ENCODE data around the gene APMAP.

APMAP gene

DNA sequence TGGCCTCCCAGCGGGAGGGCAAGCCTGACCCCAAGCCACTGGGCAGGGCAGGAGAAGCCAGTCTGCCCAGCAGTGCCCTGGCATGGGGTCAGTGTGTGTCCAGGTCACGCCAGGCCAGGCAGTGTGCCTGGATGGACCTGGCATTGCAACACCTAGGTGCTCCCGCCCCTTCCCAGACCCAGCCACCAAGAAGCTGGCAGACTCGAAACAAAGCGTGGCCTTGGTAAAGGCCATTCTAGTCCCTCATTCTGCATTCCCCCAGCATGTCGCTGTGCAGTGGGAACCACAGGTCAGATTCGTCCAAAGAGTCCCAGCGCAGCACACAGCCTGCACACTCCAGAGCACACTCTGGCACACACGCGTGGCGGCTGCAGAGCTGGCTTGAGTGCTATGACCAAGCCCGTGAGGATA lies 19.3 kb upstream of the APMAP start:
- TF ChIP-seq, protein P1, sequence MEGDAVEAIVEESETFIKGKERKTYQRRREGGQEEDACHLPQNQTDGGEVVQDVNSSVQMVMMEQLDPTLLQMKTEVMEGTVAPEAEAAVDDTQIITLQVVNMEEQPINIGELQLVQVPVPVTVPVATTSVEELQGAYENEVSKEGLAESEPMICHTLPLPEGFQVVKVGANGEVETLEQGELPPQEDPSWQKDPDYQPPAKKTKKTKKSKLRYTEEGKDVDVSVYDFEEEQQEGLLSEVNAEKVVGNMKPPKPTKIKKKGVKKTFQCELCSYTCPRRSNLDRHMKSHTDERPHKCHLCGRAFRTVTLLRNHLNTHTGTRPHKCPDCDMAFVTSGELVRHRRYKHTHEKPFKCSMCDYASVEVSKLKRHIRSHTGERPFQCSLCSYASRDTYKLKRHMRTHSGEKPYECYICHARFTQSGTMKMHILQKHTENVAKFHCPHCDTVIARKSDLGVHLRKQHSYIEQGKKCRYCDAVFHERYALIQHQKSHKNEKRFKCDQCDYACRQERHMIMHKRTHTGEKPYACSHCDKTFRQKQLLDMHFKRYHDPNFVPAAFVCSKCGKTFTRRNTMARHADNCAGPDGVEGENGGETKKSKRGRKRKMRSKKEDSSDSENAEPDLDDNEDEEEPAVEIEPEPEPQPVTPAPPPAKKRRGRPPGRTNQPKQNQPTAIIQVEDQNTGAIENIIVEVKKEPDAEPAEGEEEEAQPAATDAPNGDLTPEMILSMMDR (IDR thresholded peaks at IDR 0.05; ENCODE audit: low read depth, low read length) = no peak
- no peak for DNase-seq (ENCODE audit: extremely low read depth, low read depth)

DNA sequence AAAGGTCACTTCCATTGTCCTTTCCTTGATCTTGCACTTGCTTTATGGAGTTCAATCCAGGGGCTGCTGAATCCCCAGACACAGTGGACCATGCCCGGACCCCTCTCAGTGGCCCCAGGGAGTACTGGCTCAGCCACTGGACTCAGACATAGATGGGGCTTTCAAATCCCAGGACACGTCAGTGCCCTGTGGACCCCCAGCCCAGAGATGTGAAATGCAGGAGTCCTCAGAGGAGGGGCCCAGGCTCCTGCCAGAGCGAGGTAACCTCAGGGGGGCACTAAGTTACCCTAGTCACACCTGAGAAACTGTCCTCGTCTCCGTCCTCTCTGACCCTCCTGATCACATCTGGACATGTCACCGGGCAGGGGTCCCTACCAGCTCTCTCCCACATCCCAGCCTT lies 18.7 kb upstream of the APMAP start:
- TF ChIP-seq, protein P1 (IDR thresholded peaks at IDR 0.05; ENCODE audit: low read depth, low read length) = no peak
- DNase-seq (ENCODE audit: extremely low read depth, low read depth) = no peak

DNA sequence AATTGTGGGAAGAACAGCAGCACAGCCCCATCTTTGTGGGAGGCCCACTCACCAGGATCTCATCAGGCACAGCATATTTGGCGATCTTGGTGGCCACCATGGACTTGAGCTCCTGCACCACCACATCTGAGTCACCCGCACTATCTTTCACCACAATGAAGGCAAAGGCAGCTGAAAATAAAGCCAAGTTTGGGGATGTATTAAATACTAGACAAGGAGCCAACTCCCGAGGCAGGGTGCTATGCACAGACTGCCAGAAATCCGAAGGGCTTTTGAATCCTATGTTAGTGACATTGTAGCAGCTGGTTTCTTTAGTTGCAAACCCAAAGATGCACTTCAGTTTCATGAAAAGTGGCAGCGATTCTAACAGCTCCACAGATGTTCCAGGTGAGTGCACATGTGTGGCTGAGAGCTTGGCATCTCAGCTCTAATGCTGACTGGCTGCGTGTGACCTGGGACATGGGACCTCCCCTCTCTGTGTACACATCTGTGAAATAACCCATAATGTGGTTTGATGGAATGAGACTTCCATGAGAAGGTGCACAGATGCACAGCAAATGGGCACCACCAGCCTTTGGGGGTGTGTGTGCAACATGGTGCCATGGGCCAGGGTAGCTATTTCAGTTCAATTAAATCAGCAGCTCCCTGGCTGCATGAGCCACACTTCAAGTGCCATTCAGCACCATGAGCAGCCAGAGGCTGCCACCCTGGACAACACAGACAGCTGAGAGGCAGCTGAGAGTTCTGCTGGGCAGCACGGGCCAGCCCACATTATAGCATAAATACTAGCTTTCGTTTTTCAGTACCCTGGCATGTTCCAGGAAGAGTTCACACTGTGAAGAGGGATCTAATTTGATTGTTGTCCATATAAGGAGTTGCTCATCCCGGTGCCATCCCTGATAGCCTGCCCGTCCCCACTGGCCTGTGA lies 16.9 kb upstream of the APMAP start:
- no peak for DNase-seq (ENCODE audit: extremely low read depth, low read depth)
- TF ChIP-seq, protein P1 (IDR thresholded peaks at IDR 0.05; ENCODE audit: low read depth, low read length) = no peak

DNA sequence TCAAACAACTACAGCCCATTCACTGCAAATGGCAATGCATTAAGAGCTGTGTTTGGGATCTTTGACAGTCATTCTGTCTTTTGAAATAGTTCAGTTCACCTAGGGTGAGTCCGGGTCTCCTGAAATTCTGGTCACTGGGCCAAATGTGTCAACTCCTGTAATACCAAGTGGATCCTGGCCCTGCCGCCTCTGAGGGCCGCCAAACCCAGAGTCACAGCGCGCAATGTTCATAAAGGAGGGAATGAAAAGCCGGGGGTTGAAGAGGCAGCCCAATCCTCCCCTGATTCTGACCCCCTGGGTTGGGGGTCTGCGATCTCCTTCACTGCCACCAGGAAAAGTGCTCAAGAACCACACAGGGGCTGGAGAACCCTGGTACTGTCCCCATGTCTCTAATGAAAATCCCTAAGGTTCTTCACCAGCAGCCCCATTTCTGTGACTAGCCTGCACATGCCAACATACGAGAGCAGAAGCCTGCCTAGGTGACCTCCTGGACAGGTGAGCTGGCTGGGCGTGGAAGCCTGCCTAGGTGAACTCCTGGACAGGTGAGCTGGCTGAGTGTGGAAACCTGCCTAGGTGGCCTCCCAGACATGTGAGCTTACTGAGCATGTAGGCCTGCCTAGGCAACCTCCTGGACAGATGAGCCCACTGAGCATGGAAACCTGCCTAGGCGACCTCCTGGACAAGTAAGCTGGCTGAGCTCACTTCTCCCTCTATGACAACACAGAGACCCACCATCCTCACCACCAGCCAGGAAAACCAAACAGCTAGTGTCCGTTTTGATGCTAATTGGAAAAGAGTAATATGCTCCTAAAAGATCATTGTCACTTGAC lies 16.1 kb upstream of the APMAP start:
- DNase-seq (ENCODE audit: extremely low read depth, low read depth) = no peak
- TF ChIP-seq, protein P1 (IDR thresholded peaks at IDR 0.05; ENCODE audit: low read depth, low read length) = no peak

DNA sequence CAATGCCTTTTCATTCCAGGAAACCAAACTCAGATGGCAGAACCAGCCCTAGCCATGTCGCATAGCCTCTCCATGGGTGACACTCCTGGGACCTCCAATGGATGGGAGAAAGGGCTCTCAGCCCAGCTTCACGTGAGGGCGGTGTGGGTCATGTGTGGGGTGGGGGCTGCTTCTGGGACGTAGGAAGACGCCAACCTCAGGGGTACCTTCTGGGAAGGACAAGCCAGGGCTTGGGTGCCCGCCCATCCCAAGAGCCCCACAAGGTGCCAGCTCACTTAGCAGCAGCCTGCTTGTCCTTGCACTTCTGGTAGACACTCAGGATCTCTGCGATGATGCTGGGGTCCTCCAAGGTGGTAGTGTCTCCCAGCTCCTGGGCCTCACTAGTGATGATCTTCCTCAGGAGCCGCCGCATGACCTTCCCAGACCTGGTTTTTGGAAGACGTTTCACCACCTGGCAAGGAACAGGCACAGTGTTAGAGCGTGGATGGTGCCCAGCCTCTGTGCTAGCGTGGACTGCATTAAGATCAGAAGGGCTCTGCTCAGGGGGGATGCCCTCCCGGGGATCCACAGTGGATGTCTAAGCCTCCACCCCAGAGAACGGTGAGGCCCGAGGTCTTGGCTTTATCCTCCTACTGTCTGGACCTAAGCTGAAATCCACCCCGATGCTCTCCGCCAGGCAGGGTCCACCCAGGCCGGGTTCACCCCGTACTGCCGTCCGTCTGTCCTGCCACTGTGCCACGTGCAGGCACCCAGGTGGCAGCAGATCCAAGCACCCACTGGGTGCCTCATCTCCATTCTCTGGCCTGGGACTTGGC lies 15.1 kb upstream of the APMAP start:
- TF ChIP-seq, protein P1 (IDR thresholded peaks at IDR 0.05; ENCODE audit: low read depth, low read length) = no peak
- no peak for DNase-seq (ENCODE audit: extremely low read depth, low read depth)

DNA sequence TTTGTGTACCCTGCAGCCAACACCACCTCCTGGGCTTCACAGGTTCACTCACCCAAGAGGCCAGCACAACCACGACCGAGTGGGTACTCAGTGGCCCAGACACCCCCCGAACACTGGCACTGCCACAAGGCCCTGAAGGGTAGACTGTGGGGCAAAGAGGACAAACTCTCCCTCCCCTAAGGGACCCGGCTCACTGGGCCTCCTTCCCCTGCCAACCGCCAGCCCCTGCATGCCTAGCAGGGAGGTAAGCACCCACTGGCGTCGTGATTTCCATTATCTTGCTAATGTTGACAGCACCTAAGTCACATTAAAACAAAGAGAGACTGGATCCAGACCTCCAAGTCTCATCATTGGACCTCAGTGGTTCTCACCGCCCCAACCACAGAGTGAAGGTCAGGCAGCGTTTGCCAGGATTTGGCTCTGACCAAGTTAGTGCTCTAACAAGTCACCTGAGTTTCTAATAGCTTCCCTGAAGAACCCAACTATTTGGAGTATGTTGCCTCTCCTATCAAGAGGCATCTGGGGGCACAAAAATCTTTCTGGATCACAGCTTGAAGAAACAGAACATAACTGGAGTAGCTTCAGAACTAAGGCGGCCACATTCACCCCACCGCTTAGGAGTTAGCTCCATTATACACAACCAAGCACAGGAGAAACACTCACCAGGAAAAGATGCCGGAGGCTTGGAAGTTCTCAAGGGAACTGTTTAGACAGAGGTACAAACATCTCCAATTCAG lies 14.0 kb upstream of the APMAP start:
- TF ChIP-seq, protein P1 (IDR thresholded peaks at IDR 0.05; ENCODE audit: low read depth, low read length) = no peak
- no peak for DNase-seq (ENCODE audit: extremely low read depth, low read depth)

All from AG09319 (cell line).